Heart left ventricle (tissue), 13 donors: ENCODE results near the gene VPS26C.

Source experiments
- POLR2A ChIP-seq, 2 donors: fragments of 450-650 bp; IDR thresholded peaks; one replicate each; pipeline ENCODE4 v1.6.1; 2017; ENCODE audit warnings: antibody characterized with exemption in 2 of 2, mild to moderate bottlenecking in 2 of 2, moderate library complexity in 2 of 2
- TF ChIP-seq, protein P1 (sequence below), 12 donors: fragments of 200-600 bp; sonication (generic) in 4 of 12; IDR thresholded peaks; one replicate each; pipeline versions ENCODE4 v1.5.0 to v1.8.0; 2018 to 2022; ENCODE audit warnings: antibody characterized with exemption in 12 of 12, mild to moderate bottlenecking in 5 of 12
- donor health status: ischemic (EF 13 %, LVEDD 7.1; RV severe dilation, severe dysfunction).
- donor health status: DM: no; HTN: yes; CAD: no.
- donor health status: DM: no; HTN: no; CAD: no.
- donor health status: ischemic (EF 25% LVEDD 6.9; RV normal size, moderate dysfunction).
- donor health status: ischemic (EF 25% LVEDD 5.7; RV mildly dilated, moderate dysfunction).
- donor health status: ischemic (EF 35%, LVEDD 5.7; RV mildly dilated, moderate dysfunction).
- donor health status: nonischemic (EF 11% LVEDD 7.7; RV severe dilation, severe dysfunction).
- donor health status: DM: yes; HTN: yes; CAD: no.
- donor health status: PGD.
- donor health status: ischemic (EF 29% LVEDD 5.4; RV normal size, mild dysfunction).
- donor health status: nonischemic (EF 23%, LVEDD 6.1; RV moderate dilation, normal function).

DNA sequence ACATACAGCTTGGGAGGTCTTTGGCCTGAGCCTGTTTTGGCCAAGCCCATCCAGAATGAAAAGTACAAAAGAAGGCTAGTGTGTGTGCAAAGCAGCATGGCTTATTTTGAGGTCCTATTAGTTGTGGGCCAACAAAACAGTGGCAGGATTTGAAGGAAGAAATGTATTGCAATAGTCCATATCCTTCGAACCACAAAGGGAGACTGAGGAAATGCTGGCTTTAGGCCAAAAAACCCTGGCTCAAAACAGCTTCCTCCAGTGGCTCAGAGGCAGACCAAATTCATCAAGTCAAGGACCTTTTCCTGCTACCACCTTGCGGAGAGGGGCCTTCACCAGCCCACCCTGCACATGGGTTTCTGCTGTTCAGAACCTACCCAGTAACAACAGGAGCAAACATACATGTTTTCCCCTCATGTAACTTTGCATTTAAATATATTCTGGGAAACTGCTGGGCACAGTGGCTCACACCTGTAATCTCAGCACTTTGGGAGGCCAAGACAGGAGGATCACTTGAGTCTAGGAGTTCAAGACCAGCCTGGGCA lies 43.3 kb downstream of the VPS26C start:
- TF ChIP-seq, protein P1, sequence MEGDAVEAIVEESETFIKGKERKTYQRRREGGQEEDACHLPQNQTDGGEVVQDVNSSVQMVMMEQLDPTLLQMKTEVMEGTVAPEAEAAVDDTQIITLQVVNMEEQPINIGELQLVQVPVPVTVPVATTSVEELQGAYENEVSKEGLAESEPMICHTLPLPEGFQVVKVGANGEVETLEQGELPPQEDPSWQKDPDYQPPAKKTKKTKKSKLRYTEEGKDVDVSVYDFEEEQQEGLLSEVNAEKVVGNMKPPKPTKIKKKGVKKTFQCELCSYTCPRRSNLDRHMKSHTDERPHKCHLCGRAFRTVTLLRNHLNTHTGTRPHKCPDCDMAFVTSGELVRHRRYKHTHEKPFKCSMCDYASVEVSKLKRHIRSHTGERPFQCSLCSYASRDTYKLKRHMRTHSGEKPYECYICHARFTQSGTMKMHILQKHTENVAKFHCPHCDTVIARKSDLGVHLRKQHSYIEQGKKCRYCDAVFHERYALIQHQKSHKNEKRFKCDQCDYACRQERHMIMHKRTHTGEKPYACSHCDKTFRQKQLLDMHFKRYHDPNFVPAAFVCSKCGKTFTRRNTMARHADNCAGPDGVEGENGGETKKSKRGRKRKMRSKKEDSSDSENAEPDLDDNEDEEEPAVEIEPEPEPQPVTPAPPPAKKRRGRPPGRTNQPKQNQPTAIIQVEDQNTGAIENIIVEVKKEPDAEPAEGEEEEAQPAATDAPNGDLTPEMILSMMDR (IDR thresholded peaks at IDR 0.05): no peak
- no peak for TF ChIP-seq POLR2A (IDR thresholded peaks at IDR 0.05)
